ENCODE measurements around the gene TIGD1. TPM values are rescaled to one million over a fixed set of nuclear protein-coding genes. Genes with fewer than 3 reads are reported as not detected.
A peak's percentile ranks its signal among the peaks of the same experiment; 100 is the strongest.

TIGD1 gene
- polyA plus RNA-seq, 1 experiment = 4.3 TPM

DNA sequence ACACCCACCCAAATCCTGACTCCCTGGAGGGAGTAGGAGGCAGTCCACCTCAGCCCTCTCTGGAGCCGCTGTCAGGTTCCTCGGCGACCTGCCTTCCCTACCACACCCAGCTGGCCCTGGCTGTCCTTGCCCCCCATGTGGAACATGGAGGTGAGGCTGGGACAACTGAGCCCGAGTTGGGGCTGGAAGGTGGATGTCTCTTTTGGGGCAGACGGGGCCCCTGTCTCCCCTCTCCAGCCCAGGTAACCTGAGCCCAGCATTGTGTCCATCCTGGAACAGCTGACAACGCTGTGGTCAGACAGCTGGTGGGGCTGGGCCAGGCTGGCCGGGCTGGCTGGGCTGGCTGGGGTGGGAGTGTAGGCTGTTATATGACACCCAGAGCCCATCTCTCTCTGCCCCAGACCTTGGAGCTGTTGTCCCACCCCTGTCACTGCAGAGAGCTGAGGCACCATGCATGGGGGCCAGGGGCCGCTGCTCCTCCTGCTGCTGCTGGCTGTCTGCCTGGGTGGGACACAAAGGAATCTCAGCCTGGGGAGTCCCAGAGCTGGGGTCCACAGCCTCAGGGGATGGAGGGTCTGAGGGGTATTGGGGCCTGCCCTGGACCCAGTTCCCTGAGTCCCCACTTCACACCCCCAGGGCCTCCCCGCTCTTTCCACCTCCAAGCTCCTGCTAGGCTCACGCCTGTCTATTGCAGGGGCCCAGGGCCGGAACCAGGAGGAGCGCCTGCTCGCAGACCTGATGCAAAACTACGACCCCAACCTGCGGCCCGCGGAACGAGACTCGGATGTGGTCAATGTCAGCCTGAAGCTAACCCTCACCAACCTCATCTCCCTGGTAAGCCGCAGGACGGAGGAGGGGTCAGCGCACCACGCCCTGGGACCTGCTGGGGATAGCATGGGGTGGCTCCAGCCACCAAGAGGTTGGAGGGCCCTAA, 10.8 kb downstream of the TIGD1 start, which contains the start of gene CHRNG:
Gene CHRNG, plus strand, starts transcription at position 395 of the 934 bp plus-strand sequence. Its CDS starts 56 bp downstream, at position 451.
- Histone ChIP-seq H3K9me3 (ENCODE audit: control insufficient read depth, insufficient read depth, low read length) (peaks cover 8% of the 10 kb centered on the region), H3K27ac (ENCODE audit: low read depth, low read length) (no peak within 1 kb of the TSS), H3K4me3 (ENCODE audit: low read depth, low read length) (no peak within 1 kb of the TSS), H3K27me3 (ENCODE audit: control insufficient read depth, insufficient read depth, low read length) (peaks cover 10% of the 10 kb centered on the region)
- ChIA-PET CTCF (interaction anchor here (1.3 kb wide), 1 partner anchor 19 kb away, joined by 9 read pairs; no protein-coding TSS in a partner anchor), POLR2A (no interaction called here)
- TF ChIP-seq, protein P1, sequence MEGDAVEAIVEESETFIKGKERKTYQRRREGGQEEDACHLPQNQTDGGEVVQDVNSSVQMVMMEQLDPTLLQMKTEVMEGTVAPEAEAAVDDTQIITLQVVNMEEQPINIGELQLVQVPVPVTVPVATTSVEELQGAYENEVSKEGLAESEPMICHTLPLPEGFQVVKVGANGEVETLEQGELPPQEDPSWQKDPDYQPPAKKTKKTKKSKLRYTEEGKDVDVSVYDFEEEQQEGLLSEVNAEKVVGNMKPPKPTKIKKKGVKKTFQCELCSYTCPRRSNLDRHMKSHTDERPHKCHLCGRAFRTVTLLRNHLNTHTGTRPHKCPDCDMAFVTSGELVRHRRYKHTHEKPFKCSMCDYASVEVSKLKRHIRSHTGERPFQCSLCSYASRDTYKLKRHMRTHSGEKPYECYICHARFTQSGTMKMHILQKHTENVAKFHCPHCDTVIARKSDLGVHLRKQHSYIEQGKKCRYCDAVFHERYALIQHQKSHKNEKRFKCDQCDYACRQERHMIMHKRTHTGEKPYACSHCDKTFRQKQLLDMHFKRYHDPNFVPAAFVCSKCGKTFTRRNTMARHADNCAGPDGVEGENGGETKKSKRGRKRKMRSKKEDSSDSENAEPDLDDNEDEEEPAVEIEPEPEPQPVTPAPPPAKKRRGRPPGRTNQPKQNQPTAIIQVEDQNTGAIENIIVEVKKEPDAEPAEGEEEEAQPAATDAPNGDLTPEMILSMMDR (IDR thresholded peaks at IDR 0.05; ENCODE audit: low read depth, low read length) = no peak
- no peak for DNase-seq (ENCODE audit: low read depth, low spot score)

DNA sequence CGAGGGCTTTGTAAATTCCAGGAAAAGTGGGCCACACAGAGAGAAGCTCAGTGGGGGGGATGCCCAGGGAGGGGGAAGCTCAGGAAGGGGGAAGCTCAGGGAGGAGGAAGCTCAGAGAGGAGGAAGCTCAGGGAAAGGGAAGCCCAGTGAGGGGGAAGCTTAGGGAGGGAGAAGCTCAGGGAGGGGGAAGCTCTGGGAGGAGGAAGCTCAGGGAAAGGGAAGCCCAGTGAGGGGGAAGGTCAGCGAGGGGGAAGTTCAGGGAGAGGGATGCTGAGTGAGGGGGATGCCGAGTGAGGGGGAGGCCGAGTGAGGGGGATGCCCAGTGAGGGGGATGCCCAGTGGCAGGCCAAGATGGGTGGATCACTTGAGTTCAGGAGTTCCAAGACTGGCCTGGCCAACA, 11.7 kb downstream of the TIGD1 start:
- no peak overlapping the region for H3K4me3 ChIP-seq (ENCODE audit: low read depth, low read length)
- peaks cover 13% of the 10 kb centered on the region for H3K27me3 ChIP-seq (ENCODE audit: control insufficient read depth, insufficient read depth, low read length)
- H3K27ac ChIP-seq (ENCODE audit: low read depth, low read length) = no peak overlapping the region
- H3K9me3 ChIP-seq (ENCODE audit: control insufficient read depth, insufficient read depth, low read length) = peaks cover 8% of the 10 kb centered on the region
- ChIA-PET CTCF (interaction anchor here (1.3 kb wide), 1 partner anchor 18 kb away, joined by 9 read pairs; no protein-coding TSS in a partner anchor), POLR2A (no interaction called here)
- DNase-seq (ENCODE audit: low read depth, low spot score) = no peak
- TF ChIP-seq, protein P1 (IDR thresholded peaks at IDR 0.05; ENCODE audit: low read depth, low read length) = no peak

DNA sequence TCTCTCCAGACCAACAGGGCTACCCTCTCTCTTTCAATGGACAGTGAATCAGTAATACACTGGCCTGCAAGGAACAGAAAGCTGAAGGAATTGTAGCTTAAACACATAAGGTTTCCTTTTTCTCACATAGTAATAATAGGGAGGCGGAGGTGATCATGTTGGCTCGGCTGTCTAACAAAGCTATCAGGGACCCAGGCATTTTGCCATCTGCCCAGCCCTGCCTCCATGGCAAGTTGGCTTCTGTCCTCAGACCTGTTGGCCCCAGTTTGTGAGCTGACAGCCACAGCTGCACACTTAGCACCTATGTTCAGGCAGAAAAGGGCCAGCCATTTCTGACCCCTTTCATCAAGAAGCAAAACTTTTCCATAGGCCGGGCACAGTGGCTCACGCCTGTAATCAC, 12.9 kb downstream of the TIGD1 start:
- Histone ChIP-seq H3K9me3 (ENCODE audit: control insufficient read depth, insufficient read depth, low read length) (peaks cover 8% of the 10 kb centered on the region), H3K27ac (ENCODE audit: low read depth, low read length) (no peak overlapping the region), H3K27me3 (ENCODE audit: control insufficient read depth, insufficient read depth, low read length) (peaks cover 13% of the 10 kb centered on the region), H3K4me3 (ENCODE audit: low read depth, low read length) (no peak overlapping the region)
- DNase-seq (ENCODE audit: low read depth, low spot score) = no peak
- CTCF ChIA-PET = interaction anchor here (0.6 to 1.6 kb wide), 2 partner anchors 15 to 380 kb away, joined by 3 read pairs; no protein-coding TSS in a partner anchor
- POLR2A ChIA-PET = interaction anchor here (0.6 kb wide), 1 partner anchor 363 kb away, joined by 3 read pairs; no protein-coding TSS in a partner anchor
- TF ChIP-seq, protein P1 (IDR thresholded peaks at IDR 0.05; ENCODE audit: low read depth, low read length) = no peak

DNA sequence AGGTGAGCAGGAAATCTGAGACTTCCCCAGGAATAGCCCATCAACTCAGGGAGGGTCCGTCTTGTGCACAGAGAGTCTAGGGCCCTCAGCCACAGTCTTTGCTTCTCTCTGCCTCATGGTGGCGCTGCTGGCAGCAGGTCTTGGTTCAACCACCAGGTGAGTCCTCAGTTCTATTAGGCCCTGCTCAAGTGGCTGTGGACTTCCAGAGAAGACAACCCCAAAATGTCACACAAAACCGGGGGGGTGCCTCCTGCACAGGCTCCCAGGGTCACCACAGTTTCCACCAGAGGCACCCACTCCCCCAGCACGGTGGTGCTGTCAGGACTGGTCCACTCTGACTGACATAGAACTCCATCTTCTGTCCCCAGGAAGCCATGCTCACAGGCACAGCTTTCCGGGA, 13.3 kb downstream of the TIGD1 start:
- H3K27me3 ChIP-seq (ENCODE audit: control insufficient read depth, insufficient read depth, low read length) = peaks cover 13% of the 10 kb centered on the region
- H3K27ac ChIP-seq (ENCODE audit: low read depth, low read length) = no peak overlapping the region
- ChIA-PET CTCF (interaction anchor here (1.6 kb wide), 1 partner anchor 15 kb away, joined by 3 read pairs; no protein-coding TSS in a partner anchor), POLR2A (no interaction called here)
- no peak overlapping the region for H3K4me3 ChIP-seq (ENCODE audit: low read depth, low read length)
- no peak for DNase-seq (ENCODE audit: low read depth, low spot score)
- TF ChIP-seq, protein P1 (IDR thresholded peaks at IDR 0.05; ENCODE audit: low read depth, low read length) = peak; percentile 24
- H3K9me3 ChIP-seq (ENCODE audit: control insufficient read depth, insufficient read depth, low read length) = peaks cover 8% of the 10 kb centered on the region
